ENCODE data around the gene CSMD2. TPM values are rescaled to one million over a fixed set of nuclear protein-coding genes. Genes with fewer than 3 reads are reported as not detected.

Gene CSMD2
- total RNA-seq, 1 experiment from 2014 or later = 0.22 TPM

GRCh38 chr1:33986390-33987095, 178.5 kb downstream of the CSMD2 start:
- no TSS peak for BruUV-seq (replicated peaks)
- ATAC-seq (no peak), DNase-seq (ENCODE audit: low read depth, low spot score) (no peak)
- ChIA-PET RAD21 (ENCODE audit: low non-redundant PET in 1 of 2, low total read pairs in 2 of 2, uncharacterized antibody in 2 of 2, unreplicated experiment in 2 of 2) (no interaction called here), POLR2A (no interaction called here), CTCF (no interaction called here)
- no peaks in the 10 kb centered on the region for H3K4me1 ChIP-seq (ENCODE audit: control insufficient read depth in 1 of 2, insufficient read depth in 2 of 2, low read length in 2 of 2)
- peaks cover 34% of the 10 kb centered on the region for H3K27me3 ChIP-seq (ENCODE audit: insufficient read depth, low read length)
- no peaks in the 10 kb centered on the region for H3K36me3 ChIP-seq (ENCODE audit: control insufficient read depth in 1 of 2, insufficient read depth in 2 of 2, low read length in 2 of 2)
- H4K20me1 ChIP-seq (ENCODE audit: insufficient read depth) = no peaks in the 10 kb centered on the region
- no peaks in the 10 kb centered on the region for H3K79me2 ChIP-seq (ENCODE audit: insufficient read depth, low read length)
- no peaks in the 10 kb centered on the region for H3K9me2 ChIP-seq (ENCODE audit: insufficient read depth)
- intact Hi-C loops (cut with micrococcal nuclease) = no loop called here
- H3K9me3 ChIP-seq (ENCODE audit: control insufficient read depth in 1 of 2, insufficient read depth in 1 of 2, low read depth in 1 of 2, low read length in 2 of 2) = no peaks in the 10 kb centered on the region
- no peak overlapping the region for H3K4me2 ChIP-seq (ENCODE audit: low read length)
- no peak for TF ChIP-seq ELF1 (IDR thresholded peaks at IDR 0.05; ENCODE audit: borderline replicate concordance, low read depth)
- no peak for TF ChIP-seq SRF (IDR thresholded peaks at IDR 0.05; ENCODE audit: low read depth)
- no peak for TF ChIP-seq EZH2phosphoT487 (IDR thresholded peaks at IDR 0.05; ENCODE audit: borderline replicate concordance)
- no peak for TF ChIP-seq JUND (IDR thresholded peaks at IDR 0.05)
- TF ChIP-seq EZH2 (IDR thresholded peaks at IDR 0.05) = no peak
- TF ChIP-seq POLR2AphosphoS5 (IDR thresholded peaks at IDR 0.05; ENCODE audit: low read depth, low read length) = no peak
- TF ChIP-seq CBX3 (IDR thresholded peaks at IDR 0.05; ENCODE audit: low read depth) = no peak
- TF ChIP-seq, protein P1, sequence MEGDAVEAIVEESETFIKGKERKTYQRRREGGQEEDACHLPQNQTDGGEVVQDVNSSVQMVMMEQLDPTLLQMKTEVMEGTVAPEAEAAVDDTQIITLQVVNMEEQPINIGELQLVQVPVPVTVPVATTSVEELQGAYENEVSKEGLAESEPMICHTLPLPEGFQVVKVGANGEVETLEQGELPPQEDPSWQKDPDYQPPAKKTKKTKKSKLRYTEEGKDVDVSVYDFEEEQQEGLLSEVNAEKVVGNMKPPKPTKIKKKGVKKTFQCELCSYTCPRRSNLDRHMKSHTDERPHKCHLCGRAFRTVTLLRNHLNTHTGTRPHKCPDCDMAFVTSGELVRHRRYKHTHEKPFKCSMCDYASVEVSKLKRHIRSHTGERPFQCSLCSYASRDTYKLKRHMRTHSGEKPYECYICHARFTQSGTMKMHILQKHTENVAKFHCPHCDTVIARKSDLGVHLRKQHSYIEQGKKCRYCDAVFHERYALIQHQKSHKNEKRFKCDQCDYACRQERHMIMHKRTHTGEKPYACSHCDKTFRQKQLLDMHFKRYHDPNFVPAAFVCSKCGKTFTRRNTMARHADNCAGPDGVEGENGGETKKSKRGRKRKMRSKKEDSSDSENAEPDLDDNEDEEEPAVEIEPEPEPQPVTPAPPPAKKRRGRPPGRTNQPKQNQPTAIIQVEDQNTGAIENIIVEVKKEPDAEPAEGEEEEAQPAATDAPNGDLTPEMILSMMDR (IDR thresholded peaks at IDR 0.05 in 2 of 3, conservative IDR thresholded peaks at IDR 0.05 in 1 of 3; ENCODE audit: borderline replicate concordance in 1 of 3, insufficient read depth in 1 of 3, low read depth in 2 of 3, low read length in 2 of 3) = no peak
- no peak overlapping the region for H3K9ac ChIP-seq (ENCODE audit: low read length)
- H3K4me3 ChIP-seq (replicated peaks in 1 of 2; ENCODE audit: low read depth in 1 of 2, low read length in 2 of 2) = no peak overlapping the region
- no peak overlapping the region for H2AFZ ChIP-seq (ENCODE audit: low read depth, low read length, poor library complexity, severe bottlenecking)
- no peak overlapping the region for H3K27ac ChIP-seq (ENCODE audit: low read depth, low read length)

GRCh38 chr1:33985656-33986055, 179.4 kb downstream of the CSMD2 start:
- no peaks in the 10 kb centered on the region for H3K36me3 ChIP-seq (ENCODE audit: control insufficient read depth in 1 of 2, insufficient read depth in 2 of 2, low read length in 2 of 2)
- intact Hi-C loops (cut with micrococcal nuclease) = no loop called here
- H3K9me3 ChIP-seq (ENCODE audit: control insufficient read depth in 1 of 2, insufficient read depth in 1 of 2, low read depth in 1 of 2, low read length in 2 of 2) = no peaks in the 10 kb centered on the region
- H3K4me1 ChIP-seq (ENCODE audit: control insufficient read depth in 1 of 2, insufficient read depth in 2 of 2, low read length in 2 of 2) = no peaks in the 10 kb centered on the region
- peaks cover 40% of the 10 kb centered on the region for H3K27me3 ChIP-seq (ENCODE audit: insufficient read depth, low read length)
- H3K9me2 ChIP-seq (ENCODE audit: insufficient read depth) = no peaks in the 10 kb centered on the region
- H3K79me2 ChIP-seq (ENCODE audit: insufficient read depth, low read length) = no peaks in the 10 kb centered on the region
- H3K27ac ChIP-seq (ENCODE audit: low read depth, low read length) = no peak overlapping the region
- DNase-seq (ENCODE audit: low read depth, low spot score) (no peak), ATAC-seq (peak; percentile 46)
- no peak overlapping the region for H3K4me2 ChIP-seq (ENCODE audit: low read length)
- BruUV-seq (replicated peaks) = no TSS peak
- POLR2A ChIA-PET = no interaction called here
- no peak overlapping the region for H3K9ac ChIP-seq (ENCODE audit: low read length)
- no peaks in the 10 kb centered on the region for H4K20me1 ChIP-seq (ENCODE audit: insufficient read depth)
- no peak overlapping the region for H2AFZ ChIP-seq (ENCODE audit: low read depth, low read length, poor library complexity, severe bottlenecking)
- TF ChIP-seq SIN3A (IDR thresholded peaks at IDR 0.05; ENCODE audit: low read depth) (no peak), EGR1 (IDR thresholded peaks at IDR 0.05; ENCODE audit: low read depth) (no peak)
- RAD21 ChIA-PET (ENCODE audit: low non-redundant PET in 1 of 2, low total read pairs in 2 of 2, uncharacterized antibody in 2 of 2, unreplicated experiment in 2 of 2) = no interaction called here
- H3K4me3 ChIP-seq (replicated peaks in 1 of 2; ENCODE audit: low read depth in 1 of 2, low read length in 2 of 2) = no peak overlapping the region
- CTCF ChIA-PET = no interaction called here
